ENCODE data around the gene PEPD.

DNA sequence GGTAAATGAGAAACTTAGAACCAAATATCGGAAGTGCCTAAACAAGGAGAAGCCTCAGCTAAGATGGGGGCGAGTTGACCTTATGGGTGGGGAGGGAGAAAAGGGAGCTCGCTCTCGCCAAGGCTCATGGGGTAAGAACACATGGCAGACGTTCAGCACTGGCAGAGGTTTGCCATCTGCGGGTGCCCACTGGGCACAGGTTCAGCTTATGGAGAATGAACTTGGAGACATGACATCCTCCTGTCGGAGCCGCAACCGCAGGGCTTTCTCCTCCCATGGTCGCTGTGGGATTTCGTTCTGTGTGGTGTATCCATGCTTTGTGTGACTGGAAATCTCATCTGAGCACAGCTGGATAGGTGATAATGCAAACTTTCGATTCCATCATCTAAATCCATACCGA, 36.1 kb upstream of the PEPD start:
- TF ChIP-seq, protein P1, sequence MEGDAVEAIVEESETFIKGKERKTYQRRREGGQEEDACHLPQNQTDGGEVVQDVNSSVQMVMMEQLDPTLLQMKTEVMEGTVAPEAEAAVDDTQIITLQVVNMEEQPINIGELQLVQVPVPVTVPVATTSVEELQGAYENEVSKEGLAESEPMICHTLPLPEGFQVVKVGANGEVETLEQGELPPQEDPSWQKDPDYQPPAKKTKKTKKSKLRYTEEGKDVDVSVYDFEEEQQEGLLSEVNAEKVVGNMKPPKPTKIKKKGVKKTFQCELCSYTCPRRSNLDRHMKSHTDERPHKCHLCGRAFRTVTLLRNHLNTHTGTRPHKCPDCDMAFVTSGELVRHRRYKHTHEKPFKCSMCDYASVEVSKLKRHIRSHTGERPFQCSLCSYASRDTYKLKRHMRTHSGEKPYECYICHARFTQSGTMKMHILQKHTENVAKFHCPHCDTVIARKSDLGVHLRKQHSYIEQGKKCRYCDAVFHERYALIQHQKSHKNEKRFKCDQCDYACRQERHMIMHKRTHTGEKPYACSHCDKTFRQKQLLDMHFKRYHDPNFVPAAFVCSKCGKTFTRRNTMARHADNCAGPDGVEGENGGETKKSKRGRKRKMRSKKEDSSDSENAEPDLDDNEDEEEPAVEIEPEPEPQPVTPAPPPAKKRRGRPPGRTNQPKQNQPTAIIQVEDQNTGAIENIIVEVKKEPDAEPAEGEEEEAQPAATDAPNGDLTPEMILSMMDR (IDR thresholded peaks at IDR 0.05), result no peak
- TF ChIP-seq POLR2A (IDR thresholded peaks at IDR 0.05), result no peak

Measured in Peyer's patch (tissue), 4 donors.